ENCODE measurements around the gene CTTNBP2NL.
A peak's percentile ranks its signal among the peaks of the same experiment; 100 is the strongest.
"Not testable (repeated sequence)": the region's sequence is repeated elsewhere in the genome, so short reads cannot be mapped to it uniquely, and the experiment has no call there.

Gene CTTNBP2NL

DNA sequence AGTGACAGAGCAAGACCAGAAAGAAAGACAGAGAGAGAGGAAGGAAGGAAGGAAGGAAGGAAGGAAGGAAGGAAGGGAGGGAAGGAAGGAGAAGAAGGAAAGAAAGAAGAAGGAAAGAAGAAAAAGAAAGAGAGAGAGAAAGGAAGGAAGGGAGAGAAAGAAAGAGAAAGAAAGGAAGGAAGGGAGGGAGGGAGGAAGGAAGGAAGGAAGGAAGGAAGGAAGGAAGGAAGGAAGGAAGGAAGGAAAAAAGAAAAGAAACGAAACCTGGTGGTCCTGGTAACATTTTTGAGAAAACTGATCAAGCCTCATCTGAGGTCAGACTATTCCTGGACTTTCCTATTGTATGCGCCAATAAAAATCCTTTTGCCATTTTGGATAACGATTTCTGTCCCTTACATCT lies 8.2 kb upstream of the CTTNBP2NL start:
- no peak for DNase-seq

DNA sequence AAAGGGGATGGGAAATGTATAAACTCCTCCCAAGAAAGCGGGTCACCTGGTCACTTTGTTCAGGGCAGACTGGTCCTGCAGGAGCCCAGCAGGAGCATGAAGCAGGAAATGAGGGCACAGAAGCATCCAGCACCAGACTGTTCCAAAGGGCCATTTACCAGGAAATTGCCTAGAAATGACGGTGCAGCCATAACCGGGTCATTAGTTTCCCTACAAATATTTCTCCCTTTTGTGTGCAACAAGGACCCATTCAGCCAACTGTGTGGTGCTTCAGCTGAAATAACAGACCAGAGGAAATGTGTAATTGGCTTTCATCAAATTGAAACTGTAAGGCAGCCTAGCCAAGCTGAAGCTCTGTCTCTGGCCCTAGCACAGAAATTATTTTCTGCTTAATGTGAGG lies 7.6 kb upstream of the CTTNBP2NL start:
- peak; percentile 32 for DNase-seq

DNA sequence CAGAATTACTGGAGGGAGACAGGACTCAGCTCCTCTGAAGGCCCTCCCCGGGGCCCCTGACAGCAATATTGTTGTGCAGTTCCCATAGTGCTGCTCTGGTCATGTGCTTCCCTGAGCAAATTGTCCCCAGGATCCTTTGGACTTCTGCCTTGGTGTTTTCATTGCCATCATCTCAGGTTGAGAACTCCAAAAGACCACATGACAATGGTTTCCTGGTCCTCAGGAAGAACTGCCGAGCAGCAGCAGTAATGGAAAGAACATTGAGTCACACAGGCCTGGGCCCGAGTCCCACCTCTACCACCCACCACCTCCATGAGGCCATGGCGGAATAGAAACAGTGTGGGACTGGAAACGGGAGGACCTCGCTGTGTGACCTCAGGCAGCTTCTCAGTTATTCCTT lies 6.3 kb upstream of the CTTNBP2NL start:
- DNase-seq: no peak

DNA sequence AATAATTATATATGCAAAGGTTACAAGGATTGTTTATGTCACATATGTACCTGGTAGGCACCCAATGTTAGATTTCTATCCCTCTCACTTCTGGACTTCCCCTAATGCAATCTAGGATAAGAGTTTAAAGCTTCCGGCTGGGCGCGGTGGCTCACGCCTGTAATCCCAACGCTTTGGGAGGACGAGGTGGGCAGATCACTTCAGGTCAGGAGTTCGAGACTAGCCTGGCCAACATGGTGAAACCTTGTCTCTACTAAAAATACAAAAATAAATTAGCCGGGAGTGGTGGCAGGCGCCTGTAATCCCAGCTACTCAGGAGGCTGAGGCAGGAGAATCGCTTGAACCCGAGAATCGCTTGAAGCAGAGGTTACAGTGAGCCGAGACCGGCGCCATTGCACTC lies 5.7 kb upstream of the CTTNBP2NL start:
- DNase-seq: not testable (repeated sequence)

DNA sequence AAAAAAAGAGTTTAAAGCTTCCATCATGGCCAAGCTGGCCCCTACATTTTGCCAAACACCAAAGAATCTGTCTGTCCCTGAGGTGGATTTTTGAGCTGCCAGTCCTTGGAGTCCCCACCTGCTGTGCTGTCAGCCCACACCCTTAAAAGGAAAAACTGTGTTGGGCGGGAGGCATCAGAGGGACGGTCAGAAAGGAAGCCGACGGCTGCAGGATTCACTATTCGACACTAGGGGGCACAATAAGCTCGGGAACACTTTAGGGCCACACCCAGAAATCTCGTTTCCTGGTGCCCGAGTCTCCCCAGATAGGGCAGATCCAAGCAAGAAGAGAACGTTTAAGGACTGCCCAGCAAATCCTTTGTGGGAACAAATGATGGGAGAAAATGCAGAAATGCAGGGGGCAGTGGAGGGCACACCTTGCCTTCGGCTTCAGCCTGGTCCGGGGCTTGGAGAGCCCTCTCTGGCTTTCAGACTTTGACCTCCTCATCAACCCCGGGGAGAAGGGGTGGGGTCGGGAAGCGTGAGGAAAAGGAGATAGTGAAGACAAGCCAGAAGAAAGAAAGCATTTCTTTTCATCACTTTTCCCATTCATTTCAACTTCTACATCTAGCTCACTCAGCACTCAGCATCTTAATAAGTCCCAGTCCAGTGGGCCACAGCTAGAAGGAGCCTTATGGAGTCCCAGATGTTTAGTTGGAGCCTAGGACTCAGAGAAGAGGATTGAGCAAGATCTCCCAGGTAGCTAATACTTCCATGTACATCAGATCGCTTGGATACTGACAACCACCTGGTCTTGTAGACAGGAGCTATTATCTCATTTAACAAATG lies 5.0 kb upstream of the CTTNBP2NL start:
- DNase-seq: peak; percentile 96

DNA sequence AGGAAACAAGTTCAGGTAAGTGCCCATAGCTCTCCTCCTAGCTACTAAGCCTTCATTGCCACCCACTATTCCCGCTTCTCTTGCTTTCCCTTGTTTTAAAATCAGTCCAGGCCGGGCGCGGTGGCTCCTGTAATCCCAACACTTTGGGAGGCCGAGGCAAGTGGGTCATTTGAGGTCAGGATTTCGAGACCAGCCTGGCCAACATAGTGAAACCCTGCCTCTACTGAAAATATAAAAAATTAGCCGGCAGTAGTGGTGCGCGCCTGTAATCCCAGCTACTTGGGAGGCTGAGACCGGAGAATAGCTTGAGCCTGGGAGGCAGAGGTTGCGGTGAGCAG lies 4.4 kb upstream of the CTTNBP2NL start:
- DNase-seq: no peak

DNA sequence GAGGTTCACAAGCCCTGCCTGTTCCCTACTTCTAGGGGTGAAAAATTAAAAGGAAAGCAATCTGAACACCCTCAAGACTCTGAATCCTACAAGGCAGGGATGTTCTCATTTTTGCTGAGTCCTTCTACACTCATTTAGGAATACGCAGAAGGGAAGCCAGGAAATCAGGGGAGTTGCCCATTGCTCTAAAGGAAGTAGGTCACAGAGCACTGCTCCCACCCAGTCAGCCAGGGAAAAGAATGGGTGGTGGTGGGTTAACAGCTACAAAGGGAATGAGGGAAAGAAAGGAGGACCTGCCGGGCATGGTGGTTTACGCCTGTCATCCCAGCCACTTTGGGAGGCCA lies 2.4 kb upstream of the CTTNBP2NL start:
- DNase-seq: no peak

DNA sequence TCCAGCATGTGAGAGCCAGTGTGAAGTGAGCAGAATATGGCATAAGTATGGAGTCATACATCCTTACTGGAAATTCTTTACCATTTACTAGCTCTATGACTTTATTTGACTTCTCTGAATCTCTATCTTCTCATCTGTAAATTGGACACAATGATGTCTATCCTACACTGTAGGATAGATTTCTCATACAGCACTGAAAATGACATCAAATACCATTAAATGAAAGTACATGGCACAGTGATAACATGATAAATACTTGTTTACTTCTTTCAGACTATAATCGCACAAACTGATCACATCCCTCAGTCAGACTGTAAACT lies 1.3 kb upstream of the CTTNBP2NL start:
- DNase-seq: no peak

DNA sequence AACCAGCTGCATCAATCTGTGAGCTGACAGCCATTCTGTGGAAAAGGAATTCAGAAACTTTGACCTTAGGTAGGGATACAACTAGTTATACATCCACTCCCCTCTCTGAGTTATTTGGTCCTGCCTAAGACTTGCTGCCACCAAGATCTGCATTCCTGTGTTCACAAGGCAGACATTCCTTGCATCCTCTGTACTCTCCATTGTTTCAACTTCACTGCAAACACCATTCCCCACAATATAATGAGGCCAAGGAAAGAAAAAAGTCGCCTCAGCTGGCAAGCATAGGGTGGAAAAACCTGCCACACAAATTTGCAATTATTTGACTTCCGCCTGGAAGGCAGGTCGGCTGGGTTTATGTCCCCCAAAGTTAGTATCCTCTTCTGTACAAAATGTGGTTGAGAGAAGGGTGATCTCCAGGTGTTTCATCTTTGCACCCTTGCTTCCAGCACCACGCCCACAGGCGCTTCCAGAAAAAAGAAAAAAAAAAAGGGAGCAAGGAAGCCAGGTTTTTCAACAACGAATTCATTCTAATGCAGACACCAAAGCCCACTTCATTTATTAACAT lies 676 bp upstream of the CTTNBP2NL start:
- DNase-seq: no peak

DNA sequence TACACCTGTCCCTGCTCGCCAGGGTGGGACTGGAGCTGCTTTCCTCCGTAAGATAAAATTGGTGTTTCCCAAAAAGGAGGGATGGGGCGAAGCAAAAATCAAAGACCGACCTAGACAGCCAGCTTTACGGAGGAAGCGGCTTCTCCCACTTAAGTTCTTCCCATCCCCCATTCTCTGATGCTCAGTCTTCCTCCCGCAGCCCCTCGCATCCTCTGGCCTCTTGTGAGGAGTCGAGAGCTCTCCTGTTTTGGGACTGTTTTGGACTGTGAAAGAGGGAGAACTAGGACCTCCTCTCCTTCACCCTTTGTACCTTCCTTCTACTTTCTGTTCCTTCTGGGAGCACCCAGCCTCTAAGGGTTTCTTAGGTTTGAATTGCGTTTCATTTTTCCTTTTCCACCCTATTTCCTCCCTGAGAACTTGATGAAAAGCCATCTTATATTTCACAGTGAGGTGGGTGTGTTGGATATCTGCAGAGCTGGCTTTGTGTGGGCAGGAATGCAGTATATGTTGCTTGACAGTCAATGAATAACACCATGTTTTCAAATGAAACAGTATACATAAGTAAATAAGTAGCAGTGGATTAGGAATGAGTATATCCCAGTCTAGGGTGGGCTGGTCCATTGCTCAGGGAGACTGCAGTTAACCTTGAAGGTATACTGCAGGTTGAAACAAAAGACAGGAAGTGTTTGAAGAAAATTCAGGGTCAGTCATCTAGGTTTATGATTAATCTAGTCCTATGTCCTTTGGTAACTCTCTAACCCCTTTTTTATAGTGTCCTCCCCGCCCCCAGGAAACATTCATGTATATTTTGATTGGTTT lies 848 bp downstream of the CTTNBP2NL start:
- DNase-seq: peak; percentile 57

DNA sequence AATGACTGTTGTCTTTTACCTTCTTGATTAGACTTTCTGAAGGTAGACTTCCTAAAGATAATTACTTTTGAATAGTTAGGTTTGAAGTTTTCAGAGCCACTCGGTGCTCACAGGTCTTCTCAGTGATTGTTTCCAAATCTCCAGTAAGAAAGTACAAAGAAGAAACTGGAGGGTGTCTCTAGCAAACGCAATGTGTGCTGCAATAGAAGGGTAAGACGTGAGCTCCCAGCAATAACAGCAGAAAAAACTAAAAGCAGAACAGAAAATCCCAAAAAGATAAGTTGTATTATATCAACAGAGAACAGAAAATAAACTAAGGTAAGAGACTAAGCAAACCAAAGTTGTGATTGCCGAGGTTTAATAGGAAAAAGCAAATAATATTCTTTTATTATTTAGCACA lies 1.8 kb downstream of the CTTNBP2NL start:
- no peak for DNase-seq

DNA sequence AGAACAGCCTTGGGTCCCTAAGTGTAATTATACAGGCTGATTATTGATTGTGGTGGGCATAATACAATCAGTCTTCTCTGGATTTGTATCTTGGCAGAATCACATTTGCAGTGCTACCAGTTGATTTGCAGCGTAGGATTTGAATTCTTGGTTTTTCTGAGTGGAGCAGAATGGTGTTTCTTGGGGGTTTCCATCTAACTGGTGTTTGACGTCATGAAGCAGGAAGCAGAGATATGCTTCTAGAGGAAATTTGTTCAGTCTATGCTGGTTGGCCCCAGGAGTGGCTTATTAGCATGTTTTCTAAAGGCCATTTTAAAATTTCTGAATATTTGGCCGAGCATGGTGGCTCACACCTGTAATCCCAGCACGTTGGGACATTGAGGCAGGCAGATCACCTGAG lies 3.4 kb downstream of the CTTNBP2NL start:
- no peak for DNase-seq

DNA sequence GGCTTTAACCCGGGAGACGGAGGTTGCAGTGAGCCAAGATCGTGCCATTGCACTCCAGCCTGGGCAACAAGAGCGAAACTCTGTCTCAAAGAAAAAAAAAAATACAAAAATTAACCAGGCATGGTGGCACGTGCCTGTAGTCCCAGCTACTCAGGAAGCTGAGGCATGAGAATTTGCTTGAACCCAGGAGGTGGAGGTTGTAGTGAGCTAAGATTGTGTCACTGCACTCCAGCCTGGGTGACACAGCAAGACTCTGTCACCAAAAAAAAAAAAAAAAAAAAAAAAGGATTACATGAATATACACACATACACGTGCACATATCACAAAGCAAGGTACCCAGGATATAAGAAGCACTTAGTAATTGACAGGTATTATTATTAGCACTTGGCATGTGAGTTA lies 4.7 kb downstream of the CTTNBP2NL start:
- DNase-seq: not testable (repeated sequence)

DNA sequence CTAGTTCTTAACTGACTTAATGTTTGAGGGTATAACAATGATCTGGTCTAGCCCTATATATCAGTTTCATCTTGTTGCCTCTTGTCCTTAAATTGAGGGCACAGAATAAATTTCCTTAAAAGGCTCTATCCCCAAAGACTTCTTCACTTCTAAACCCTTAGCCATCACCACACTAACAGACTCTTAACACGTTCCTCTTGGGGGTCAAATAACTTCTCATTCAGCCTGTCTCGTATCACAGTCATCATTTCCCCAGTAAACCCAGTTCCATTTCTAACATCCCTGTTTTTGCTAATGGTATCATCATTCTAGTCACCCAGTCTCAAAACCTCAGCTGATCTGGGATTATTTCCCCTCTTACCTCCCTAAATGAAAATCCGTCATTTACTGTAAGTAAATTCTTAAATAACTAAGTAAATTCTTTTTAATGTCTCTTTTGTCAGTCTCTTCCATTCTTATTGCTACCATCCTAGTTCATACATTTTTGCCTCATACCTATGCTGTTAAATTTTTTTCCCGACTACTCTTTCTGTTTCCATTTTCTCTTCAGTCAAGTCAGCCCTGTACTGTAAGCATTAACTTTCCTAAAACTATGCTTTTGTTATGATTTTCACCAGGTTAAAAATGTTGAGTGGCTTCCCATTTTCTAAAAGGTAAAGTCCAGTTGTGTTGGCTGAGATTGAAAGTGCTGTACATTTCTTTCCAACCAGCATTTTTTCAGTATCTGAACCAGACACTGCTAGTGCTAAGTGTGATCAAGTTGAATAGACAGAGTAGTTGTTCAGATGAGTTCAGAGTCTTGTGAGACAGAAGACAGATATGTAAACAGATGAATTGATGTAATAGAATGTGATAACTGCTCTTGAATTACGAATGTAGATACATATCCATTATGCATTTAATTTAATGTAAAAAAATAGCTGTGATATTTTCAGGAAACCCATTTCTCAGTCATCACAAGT lies 6.9 kb downstream of the CTTNBP2NL start:
- no peak for DNase-seq

DNA sequence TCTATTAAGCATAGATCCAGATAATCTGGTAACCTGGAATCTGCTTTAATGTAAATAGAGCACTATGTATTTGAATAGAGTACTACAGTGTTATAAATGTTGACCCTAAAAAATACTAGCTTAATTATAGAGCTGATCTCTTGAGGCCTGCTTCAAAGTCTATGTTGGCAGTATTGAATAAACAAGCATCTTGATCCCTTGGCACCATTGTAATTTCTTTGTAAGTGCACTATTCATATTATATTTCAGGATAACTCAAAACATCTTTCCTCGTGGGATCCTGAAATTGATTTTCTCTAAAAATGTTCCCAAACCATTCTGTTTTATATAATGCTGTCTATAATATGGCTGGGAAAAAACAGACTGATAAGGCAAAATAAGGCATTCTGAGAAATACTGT lies 10.8 kb downstream of the CTTNBP2NL start:
- no peak for DNase-seq

DNA sequence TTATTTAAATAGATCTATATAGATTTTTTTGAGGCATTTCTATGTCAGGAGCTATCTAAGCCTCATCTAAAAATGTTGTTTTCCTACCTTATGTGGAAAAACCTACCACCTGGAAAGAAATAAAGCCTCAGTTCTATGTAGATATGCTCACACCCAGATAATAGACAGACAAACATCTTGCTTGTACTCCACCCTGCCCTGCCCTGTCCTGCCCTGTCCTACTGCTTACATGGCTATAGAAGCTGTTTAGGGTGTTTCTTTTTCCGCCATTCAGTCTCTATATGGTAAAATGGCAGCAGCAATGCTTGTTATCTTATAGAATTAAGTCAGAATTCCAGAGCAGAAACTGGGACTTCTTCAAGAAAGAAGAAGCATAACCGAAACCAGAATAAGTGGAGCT lies 13.4 kb downstream of the CTTNBP2NL start:
- no peak for DNase-seq

DNA sequence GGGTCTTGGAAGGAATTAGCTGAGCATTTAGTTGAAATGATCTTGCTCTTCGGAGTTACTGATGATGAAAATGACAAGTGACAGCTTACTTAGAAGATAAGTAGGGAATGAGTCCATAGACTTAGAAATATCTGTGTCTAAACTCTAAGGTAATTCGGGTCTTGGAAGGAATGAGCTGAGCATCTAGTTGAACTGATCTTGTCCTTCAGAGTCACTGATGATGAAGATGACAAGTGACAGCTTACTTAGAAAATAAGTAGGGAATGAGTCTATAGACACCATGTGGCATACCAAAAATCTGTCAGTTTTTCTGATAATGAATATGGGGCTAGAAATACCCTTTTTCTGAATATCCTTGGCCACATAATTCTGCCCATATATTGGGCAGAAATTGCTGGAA lies 14.7 kb downstream of the CTTNBP2NL start:
- no peak for DNase-seq

DNA sequence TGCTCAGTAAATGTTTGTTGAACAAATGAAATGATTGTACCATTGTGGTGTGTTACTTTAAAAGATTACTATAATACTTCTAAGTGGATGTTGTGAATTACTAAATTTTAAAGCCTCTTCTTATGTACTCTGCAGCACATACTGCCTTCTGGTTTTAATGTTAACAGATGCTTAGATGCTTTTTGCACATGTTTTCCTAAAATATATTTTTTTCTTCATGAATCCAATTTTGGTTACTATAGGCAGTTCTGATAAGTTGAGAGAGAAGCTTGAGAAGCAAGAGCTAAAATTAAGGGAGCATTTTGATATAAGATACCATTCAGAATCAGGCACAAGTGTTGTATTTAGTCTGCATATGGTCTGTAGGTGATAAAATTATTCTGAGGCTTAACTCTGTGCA lies 21.3 kb downstream of the CTTNBP2NL start:
- DNase-seq: no peak

DNA sequence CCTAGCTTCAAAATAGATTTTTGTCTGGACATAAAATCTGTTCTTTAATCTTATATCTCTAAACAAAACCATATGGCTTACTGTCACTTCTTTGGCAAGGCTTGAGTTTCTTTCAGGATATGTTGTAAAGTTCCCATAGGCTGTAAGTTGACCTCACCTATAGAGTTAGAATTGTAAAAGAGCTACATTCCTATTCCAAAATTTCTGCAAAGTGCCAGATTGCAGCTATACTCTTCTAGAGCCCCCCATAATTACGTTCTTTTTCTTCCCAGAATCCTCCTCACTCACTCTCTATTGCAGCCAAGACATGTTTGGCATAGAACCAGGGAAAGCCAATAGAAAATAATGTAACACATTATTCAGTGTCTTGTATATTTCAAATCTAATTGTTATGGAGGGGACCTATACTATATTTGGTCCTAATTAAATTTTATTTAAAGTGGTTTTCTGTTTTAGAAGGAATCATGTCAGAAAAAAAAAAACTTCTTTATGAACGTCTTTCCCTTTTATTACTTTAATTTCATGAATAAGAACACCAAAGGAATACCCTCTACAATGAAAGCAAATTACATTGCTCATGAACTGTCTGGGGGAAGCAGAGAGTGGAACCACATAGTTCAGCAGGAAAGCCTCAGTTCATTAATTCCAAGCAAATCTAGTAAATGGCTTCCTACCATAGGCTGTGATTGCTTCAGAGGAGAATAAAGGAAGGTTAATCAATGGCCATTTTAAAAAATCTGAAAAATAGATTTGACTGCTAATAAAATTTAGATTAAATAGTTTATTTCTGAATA lies 22.3 kb downstream of the CTTNBP2NL start:
- DNase-seq: no peak

DNA sequence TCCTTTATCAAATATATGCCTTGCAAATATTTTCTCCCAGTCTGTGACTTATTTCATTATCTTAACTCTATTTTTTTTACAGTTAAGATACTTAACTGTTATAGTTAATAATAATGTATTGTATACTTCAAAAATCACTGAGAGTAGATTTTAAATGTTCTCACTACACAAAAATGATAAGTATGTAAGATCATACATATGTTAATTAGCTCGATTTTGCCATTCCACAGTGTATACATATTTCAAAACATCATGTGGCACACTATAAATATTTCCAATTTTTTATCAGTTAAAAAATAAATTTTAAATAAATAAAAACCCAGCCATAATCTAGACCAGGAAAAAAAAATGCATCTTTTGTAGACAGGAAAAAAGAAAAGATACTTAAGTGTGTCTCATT lies 27.2 kb downstream of the CTTNBP2NL start:
- DNase-seq: no peak

DNA sequence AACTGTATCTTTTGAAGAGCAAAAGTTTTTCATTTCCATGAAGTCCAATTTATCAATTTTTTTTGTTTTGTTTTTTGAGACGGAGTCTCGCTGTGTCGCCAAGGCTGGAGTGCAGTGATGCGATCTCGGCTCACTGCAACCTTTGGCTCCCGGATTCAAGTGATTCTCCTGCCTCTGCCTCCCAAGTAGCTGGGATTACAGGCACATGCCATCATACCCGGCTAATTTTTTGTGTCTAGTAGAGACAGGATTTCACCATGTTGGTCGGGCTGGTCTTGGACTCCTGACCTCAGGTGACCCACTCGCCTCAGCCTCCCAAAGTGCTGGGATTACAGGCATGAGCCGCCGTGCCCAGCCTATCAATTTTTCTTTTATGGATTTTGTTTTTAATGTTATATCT lies 27.7 kb downstream of the CTTNBP2NL start:
- not testable (repeated sequence) for DNase-seq

DNA sequence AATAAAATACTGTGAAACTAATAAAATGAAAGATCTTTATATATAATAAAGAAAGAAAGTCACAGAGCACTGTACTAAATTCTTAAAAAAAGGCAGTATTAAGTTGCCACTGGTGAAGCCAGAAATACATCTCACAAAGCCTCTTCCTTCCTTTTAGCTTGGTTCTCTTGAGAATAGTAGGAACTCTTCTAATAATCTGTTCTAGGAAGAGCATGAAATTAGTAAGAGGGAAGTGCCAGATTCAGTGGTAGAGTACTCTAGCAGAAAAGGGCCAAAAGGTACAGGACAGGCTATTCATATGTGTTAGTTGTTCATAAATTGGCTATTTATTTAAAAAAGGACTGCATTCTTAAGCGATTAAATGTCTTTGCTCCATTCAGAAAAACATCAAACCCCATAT lies 33.7 kb downstream of the CTTNBP2NL start:
- no peak for DNase-seq

Measured in NCI-H2227 treated with DMSO at 0.1 percent for 48 hours (cell line).